Small intestine (tissue), 7 donors: ENCODE results near the gene BCAS1. TPM values are rescaled to one million over a fixed set of nuclear protein-coding genes. Genes with fewer than 3 reads are reported as not detected.

Experiments
- DNase-seq, 2 donors: peaks; one replicate each; pipeline versions ENCODE4 v3.0.0 to v3.0.0-alpha.2; 2013
- FAIRE-seq: peaks from 2 replicates; lab custom pipeline; 2012; peaks lifted over from hg19 to GRCh38; lab: Jason Lieb, UNC
- H3K27ac ChIP-seq, 3 donors: one replicate each; pipeline ENCODE4 v1.5.1; 2013; ENCODE audit warnings: low read length in 2 of 3, mild to moderate bottlenecking in 2 of 3, control low read depth in 1 of 3, inconsistent platforms in 1 of 3, low read depth in 1 of 3, moderate library complexity in 1 of 3
- H3K27me3 ChIP-seq, 3 donors: one replicate each; pipeline ENCODE4 v1.6.1; 2013; ENCODE audit warnings: low read length in 3 of 3, inconsistent platforms in 1 of 3; ENCODE audit not compliant: control insufficient read depth in 3 of 3, insufficient read depth in 3 of 3
- H3K36me3 ChIP-seq, 3 donors: one replicate each; pipeline ENCODE4 v1.6.1; 2013; ENCODE audit warnings: low read length in 3 of 3, inconsistent platforms in 1 of 3, low read depth in 1 of 3, mild to moderate bottlenecking in 1 of 3, moderate library complexity in 1 of 3; ENCODE audit not compliant: control insufficient read depth in 3 of 3, insufficient read depth in 2 of 3
- H3K4me1 ChIP-seq, 3 donors: one replicate each; pipeline ENCODE4 v1.6.1; 2013; ENCODE audit warnings: low read length in 2 of 3, inconsistent platforms in 1 of 3, low read depth in 1 of 3, mild to moderate bottlenecking in 1 of 3, moderate library complexity in 1 of 3; ENCODE audit not compliant: control insufficient read depth in 3 of 3, insufficient read depth in 2 of 3
- H3K4me3 ChIP-seq, 3 donors: one replicate each; pipeline ENCODE4 v1.5.1; 2013; ENCODE audit warnings: low read length in 3 of 3, control low read depth in 1 of 3, inconsistent platforms in 1 of 3, low read depth in 1 of 3, mild to moderate bottlenecking in 1 of 3, moderate library complexity in 1 of 3
- H3K9me3 ChIP-seq, 2 donors: one replicate each; pipeline ENCODE4 v1.6.1; 2013; ENCODE audit warnings: low read depth in 1 of 2, low read length in 1 of 2; ENCODE audit not compliant: control insufficient read depth in 2 of 2, insufficient read depth in 1 of 2
- WGBS, 3 donors: extraction: QIAGEN DNeasy Blood & Tissue Kit; methylation state at CpG; one replicate each; pipeline ENCODE4 v1.1.7; 2013; 5-methylcytosine and 5-hydroxymethylcytosine counted together
- polyA plus RNA-seq, 4 donors: library from polyadenylated mRNA; stranded (reverse) in 3 of 4; unstranded in 1 of 4; fragments of 200-250 nt in 3 of 4; fragments of 120-200 nt in 1 of 4; gene quantifications; one replicate each; pipeline versions ENCODE4 v1.2.1 to v1.2.3, GENCODE V29; 2013
- donor health status: healthy with polysubstance abuse.
- donor health status: control.
- donor health status: control.
- donor health status: Bipolar disorder and iron deficiency.
- donor health status: healthy.

The BCAS1 gene
- polyA plus RNA-seq, 4 donors: 5.3 to 52.9 (median 30.8) TPM

GRCh38 chr20:53915446-53916172 lies 154.8 kb downstream of the BCAS1 start:
- no peaks in the 10 kb centered on the region for H3K36me3 ChIP-seq
- WGBS, 3 donors: 0 to 1% (median 1%) methylated on average over 24 of the region's 24 CpGs
- no peaks in the 10 kb centered on the region for H3K27me3 ChIP-seq
- FAIRE-seq: no peak
- H3K27ac ChIP-seq: peak overlapping the region; percentile 65 to 94 (median 92)
- DNase-seq: peak; percentile 98 to 99
- H3K4me3 ChIP-seq: peak overlapping the region; percentile 27 to 77 (median 62)
- peaks cover 2 to 16% (median 6%) of the 10 kb centered on the region in 3 donors for H3K4me1 ChIP-seq
- no peaks in the 10 kb centered on the region for H3K9me3 ChIP-seq

- WGBS, 3 donors: 12 to 23% (median 19%) methylated on average over 6 of the region's 6 CpGs
- H3K36me3 ChIP-seq: no peaks in the 10 kb centered on the region
- H3K4me1 ChIP-seq: peaks cover 2 to 16% (median 6%) of the 10 kb centered on the region in 3 donors
- H3K4me3 ChIP-seq: peak overlapping the region; percentile 27 to 77 (median 62)
- no peaks in the 10 kb centered on the region for H3K9me3 ChIP-seq
- DNase-seq (peak; percentile 22 to 67), FAIRE-seq (no peak)
- H3K27me3 ChIP-seq: no peaks in the 10 kb centered on the region
- H3K27ac ChIP-seq: peak overlapping the region; percentile 61 to 94 (median 92)
These were observed 155.5 kb downstream of the BCAS1 start for GRCh38 chr20:53914781-53915445.

- Histone ChIP-seq H3K27me3 (no peaks in the 10 kb centered on the region), H3K27ac (peak overlapping the region in 2 of 3 donors; percentile 92 to 94), H3K36me3 (no peaks in the 10 kb centered on the region), H3K4me3 (no peak overlapping the region), H3K4me1 (peaks cover 2 to 16% (median 6%) of the 10 kb centered on the region in 3 donors), H3K9me3 (no peaks in the 10 kb centered on the region)
- DNase-seq (peak in 1 of 2 donors; percentile 23), FAIRE-seq (no peak)
- 37 to 43% (median 41%) methylated on average over 9 of the region's 9 CpGs for WGBS, 3 donors
These were observed 156.2 kb downstream of the BCAS1 start for GRCh38 chr20:53914091-53914780.

GRCh38 chr20:53911301-53911700 lies 159.1 kb downstream of the BCAS1 start:
- FAIRE-seq: no peak
- Histone ChIP-seq H3K9me3 (no peaks in the 10 kb centered on the region), H3K4me1 (peaks cover 2 to 16% (median 4%) of the 10 kb centered on the region in 3 donors), H3K36me3 (no peaks in the 10 kb centered on the region), H3K4me3 (no peak overlapping the region), H3K27ac (no peak overlapping the region), H3K27me3 (no peaks in the 10 kb centered on the region)
- WGBS, 3 donors: 72 to 96% (median 90%) methylated on average over 6 of the region's 6 CpGs
- DNase-seq: no peak

- H3K9me3 ChIP-seq: no peaks in the 10 kb centered on the region
- FAIRE-seq (no peak), DNase-seq (no peak)
- H3K36me3 ChIP-seq: no peaks in the 10 kb centered on the region
- no peak overlapping the region for H3K27ac ChIP-seq
- peaks cover 0 to 12% (median 4%) of the 10 kb centered on the region in 3 donors for H3K4me1 ChIP-seq
- H3K4me3 ChIP-seq: no peak overlapping the region
- 96 to 97% (median 97%) methylated on average over 13 of the region's 13 CpGs for WGBS, 3 donors
- H3K27me3 ChIP-seq: no peaks in the 10 kb centered on the region
These were observed 159.9 kb downstream of the BCAS1 start for GRCh38 chr20:53910351-53911002.

- Histone ChIP-seq H3K27me3 (no peaks in the 10 kb centered on the region), H3K9me3 (no peaks in the 10 kb centered on the region), H3K4me1 (no peaks in the 10 kb centered on the region), H3K4me3 (no peak overlapping the region), H3K27ac (no peak overlapping the region), H3K36me3 (no peaks in the 10 kb centered on the region)
- FAIRE-seq (no peak), DNase-seq (no peak)
- 85 to 89% (median 87%) methylated on average over 11 of the region's 11 CpGs for WGBS, 3 donors
These were observed 162.2 kb downstream of the BCAS1 start for GRCh38 chr20:53907968-53908751.

- no peak overlapping the region for H3K4me3 ChIP-seq
- H3K4me1 ChIP-seq: peaks cover 0 to 13% (median 9%) of the 10 kb centered on the region in 3 donors
- WGBS, 3 donors: 89 to 97% (median 92%) methylated on average over 5 of the region's 5 CpGs
- no peaks in the 10 kb centered on the region for H3K9me3 ChIP-seq
- H3K27me3 ChIP-seq: no peaks in the 10 kb centered on the region
- no peaks in the 10 kb centered on the region for H3K36me3 ChIP-seq
- no peak for FAIRE-seq
- DNase-seq: no peak
- H3K27ac ChIP-seq: no peak overlapping the region
These were observed 164.6 kb downstream of the BCAS1 start for GRCh38 chr20:53905820-53906191.
